Measurements from ENCODE around the gene ELF5. TPM values are rescaled to one million over a fixed set of nuclear protein-coding genes. Genes with fewer than 3 reads are reported as not detected.

Gene ELF5
- total and polyA plus RNA-seq, 2 of the 8 experiments (the other 6 are each of a cell fraction or from before 2014, with no cell fraction given), result not detected

GRCh38 chr11:34492806-34493414 is 20.7 kb downstream of the ELF5 start:
- H2BK5ac ChIP-seq (ENCODE audit: low read depth, low read length), result no peak overlapping the region
- no peaks in the 10 kb centered on the region for H4K20me1 ChIP-seq (replicated peaks in 1 of 2; ENCODE audit: control insufficient read depth in 1 of 2, insufficient read depth in 2 of 2, low read length in 2 of 2)
- no peak overlapping the region for H2BK15ac ChIP-seq (ENCODE audit: low read length)
- H3K14ac ChIP-seq (ENCODE audit: insufficient read length), result no peak overlapping the region
- H2AK5ac ChIP-seq (ENCODE audit: low read depth, low read length), result no peak overlapping the region
- H2BK12ac ChIP-seq (ENCODE audit: low read depth, low read length), result no peak overlapping the region
- WGBS, 2 experiments (ENCODE audit: extremely low coverage in 1 of 2, insufficient coverage in 1 of 2, insufficient read length in 1 of 2, insufficient replicate concordance in 2 of 2, low coverage in 1 of 2, low lambda C conversion rate in 2 of 2, missing lambda C conversion rate in 1 of 2), result 73% methylated on average over 8 of the region's 8 CpGs; no CpG with 5 or more reads in 1 of the 2 experiments
- H3K4me2 ChIP-seq (ENCODE audit: insufficient read depth in 1 of 2, low read depth in 2 of 2, low read length in 2 of 2), result no peak overlapping the region
- no peak overlapping the region for H3K18ac ChIP-seq (ENCODE audit: extremely low read depth, low read length)
- ChIA-PET POLR2A (ENCODE audit: partially characterized antibody) (no interaction called here), CTCF (ENCODE audit: partially characterized antibody) (interaction anchor here (0.6 to 3.1 kb wide), 53 partner anchors 8 to 979 kb away, joined by 3 to 24 read pairs (median 3); partner anchors contain the start of gene CAT)
- no peak overlapping the region for H4K8ac ChIP-seq (ENCODE audit: extremely low read depth, insufficient read depth, low read length)
- no peaks in the 10 kb centered on the region for H3K4me1 ChIP-seq (replicated peaks in 1 of 4; ENCODE audit: control insufficient read depth in 3 of 4, insufficient read depth in 4 of 4, low read length in 3 of 4)
- H2BK20ac ChIP-seq (ENCODE audit: low read length), result no peak overlapping the region
- H3K79me2 ChIP-seq (ENCODE audit: control insufficient read depth in 1 of 2, insufficient read depth in 2 of 2, low read length in 2 of 2), result no peaks in the 10 kb centered on the region
- H4K5ac ChIP-seq (ENCODE audit: insufficient read length, low read depth, low read length), result no peak overlapping the region
- no peaks in the 10 kb centered on the region for H3K79me1 ChIP-seq (ENCODE audit: low read depth, low read length)
- DNase-seq (ENCODE audit: low read depth in 1 of 2, low spot score in 2 of 2) (peak; percentile 7 to 65), FAIRE-seq (peak; percentile 75)
- H3K4me3 ChIP-seq (ENCODE audit: extremely low read depth in 1 of 4, insufficient read depth in 2 of 4, low read depth in 3 of 4, low read length in 4 of 4), result no peak overlapping the region
- no peak overlapping the region for H3K27ac ChIP-seq (ENCODE audit: low read depth, low read length)
- H3K27me3 ChIP-seq (replicated peaks in 1 of 4; ENCODE audit: control insufficient read depth in 3 of 4, extremely low read depth in 1 of 4, insufficient read depth in 3 of 4, low read length in 3 of 4), result no peaks in the 10 kb centered on the region
- H3K23ac ChIP-seq (ENCODE audit: insufficient read length), result no peak overlapping the region
- H3K9me3 ChIP-seq (ENCODE audit: insufficient read depth in 2 of 2, low read depth in 1 of 2, low read length in 1 of 2), result no peaks in the 10 kb centered on the region
- no peaks in the 10 kb centered on the region for H3K36me3 ChIP-seq (ENCODE audit: control insufficient read depth in 2 of 4, insufficient read depth in 4 of 4, low read length in 3 of 4)
- H2AFZ ChIP-seq (ENCODE audit: low read length), result no peak overlapping the region
- no peak overlapping the region for H3K9ac ChIP-seq (replicated peaks in 1 of 4; ENCODE audit: extremely low read depth in 1 of 4, low read depth in 3 of 4, low read length in 3 of 4)
- no peak overlapping the region for H2BK120ac ChIP-seq (replicated peaks; ENCODE audit: low read depth, low read length)
- H3K4ac ChIP-seq (replicated peaks; ENCODE audit: insufficient read length, low read depth, low read length), result no peak overlapping the region
- no peak overlapping the region for H3K56ac ChIP-seq (replicated peaks; ENCODE audit: insufficient read length, low read depth, low read length)
- H3K23me2 ChIP-seq (ENCODE audit: low read depth, low read length), result no peaks in the 10 kb centered on the region
- H4K91ac ChIP-seq (replicated peaks; ENCODE audit: insufficient read length, low read length), result no peak overlapping the region
- TF ChIP-seq ATF2 (IDR thresholded peaks at IDR 0.05; ENCODE audit: low read length), result no peak
- no peak for TF ChIP-seq HDAC2 (IDR thresholded peaks at IDR 0.05; ENCODE audit: borderline replicate concordance in 1 of 2, low read depth in 2 of 2, low read length in 2 of 2)
- TF ChIP-seq SAP30 (IDR thresholded peaks at IDR 0.05; ENCODE audit: insufficient read depth, insufficient replicate concordance, low read length), result no peak
- peak in 2 of 3 experiments; percentile 52 to 67; a peak in 3 of 4 replicates for TF ChIP-seq CTCF (IDR thresholded peaks at IDR 0.05; ENCODE audit: control extremely low read depth in 1 of 3, insufficient read depth in 1 of 3, low read depth in 1 of 3, low read length in 3 of 3)
- TF ChIP-seq SIRT6 (IDR thresholded peaks at IDR 0.05; ENCODE audit: low read length), result no peak
- no peak for TF ChIP-seq RXRA (IDR thresholded peaks at IDR 0.05; ENCODE audit: insufficient read depth, low read depth, low read length)
- no peak for TF ChIP-seq HDAC6 (IDR thresholded peaks at IDR 0.05; ENCODE audit: low read depth, low read length)
- TF ChIP-seq CREB1 (IDR thresholded peaks at IDR 0.05), result no peak

Measured in H1 (cell line).